Activated CD4-positive, alpha-beta T cell treated with anti-CD3 and anti-CD28 coated beads, Interleukin-2, amount 50 U/mL, for 1 hour (primary cell): Measurements from ENCODE around the gene SLC25A52.
"Not testable (repeated sequence)": the region's sequence is repeated elsewhere in the genome, so short reads cannot be mapped to it uniquely, and the experiment has no call there.

ENCODE experiments used
- DNase-seq: peaks from one replicate; pipeline ENCODE4 v3.0.0-alpha.2; 2020

SLC25A52 gene

GRCh38 chr18:31739651-31740050, 21.0 kb downstream of the SLC25A52 start:
- no peak for DNase-seq

- no peak for DNase-seq
These were observed 21.9 kb downstream of the SLC25A52 start for GRCh38 chr18:31738460-31739407.

DNA sequence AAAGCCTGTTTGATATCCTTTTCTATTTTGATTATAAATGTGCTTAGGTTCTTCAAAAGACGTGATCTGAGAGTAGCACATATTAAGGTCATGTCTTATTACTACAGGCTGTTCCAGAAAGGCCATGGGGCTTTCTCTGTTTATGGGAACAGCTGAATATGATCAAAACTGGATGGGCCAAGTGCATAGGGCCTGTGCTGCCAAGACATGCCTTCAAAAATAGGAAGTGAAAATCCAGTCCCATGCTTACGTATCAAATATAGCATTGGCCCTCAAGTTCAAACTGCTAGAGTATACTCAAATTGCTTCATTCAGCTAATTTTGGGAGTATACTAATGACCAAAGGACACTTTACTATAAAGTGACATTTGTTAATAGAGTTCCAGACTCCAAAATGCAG, 24.1 kb downstream of the SLC25A52 start:
- DNase-seq, result no peak

DNA sequence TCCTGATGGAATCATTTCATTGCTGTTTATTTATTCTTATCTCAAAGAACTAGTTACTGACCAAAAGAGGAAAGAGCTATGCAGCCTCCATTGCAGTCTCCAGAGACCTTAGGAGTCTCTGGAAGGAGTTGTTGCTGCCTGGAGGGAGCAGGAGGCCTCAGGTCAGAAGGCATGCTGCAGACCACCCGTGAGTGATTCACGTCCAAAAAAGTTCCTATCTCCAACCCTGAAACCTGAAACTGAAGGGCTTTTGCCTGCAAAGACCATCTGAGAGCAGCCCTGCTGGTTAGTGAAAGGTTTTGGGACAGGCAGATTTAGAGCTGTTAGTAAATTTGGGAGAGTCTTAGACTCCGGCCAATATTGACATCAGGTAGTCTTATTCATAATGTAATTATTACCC, 29.1 kb downstream of the SLC25A52 start:
- no peak for DNase-seq

GRCh38 chr18:31729196-31729595, 31.5 kb downstream of the SLC25A52 start:
- DNase-seq, result not testable (repeated sequence)

DNA sequence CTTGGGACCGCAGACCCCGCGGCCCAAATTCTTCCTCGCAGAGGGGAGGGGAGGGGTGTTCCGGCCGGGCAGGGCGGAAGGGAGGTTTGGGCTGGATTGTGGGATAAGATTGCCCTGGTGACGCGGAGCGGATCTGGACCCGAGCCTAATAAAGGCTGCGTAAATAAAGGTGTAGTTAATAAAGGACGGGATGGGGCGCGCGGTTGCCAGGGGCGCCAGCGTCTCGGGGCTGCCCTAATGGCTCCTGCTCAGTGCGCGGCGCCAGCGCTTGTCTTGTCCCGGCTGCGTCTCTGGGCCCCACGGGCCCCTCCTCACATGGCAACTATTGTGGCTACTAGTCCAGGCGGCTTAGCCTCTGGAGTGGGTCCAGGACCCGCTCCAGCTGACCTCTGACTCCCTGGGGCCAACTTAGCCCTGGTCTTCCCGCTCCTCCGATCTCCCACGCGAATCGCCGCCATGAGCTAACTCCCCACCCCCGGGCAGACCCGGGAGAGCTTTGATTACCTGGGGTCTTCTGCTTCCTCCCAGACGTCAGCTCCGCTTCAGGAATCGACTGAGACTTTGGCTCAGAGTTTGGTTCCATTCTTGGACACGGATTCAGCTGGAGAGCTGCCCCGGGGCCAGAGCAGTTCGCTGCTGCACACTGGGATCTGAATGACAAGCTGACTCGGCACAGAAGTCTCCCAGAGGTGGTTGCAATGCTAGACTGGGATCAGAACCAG, 36.5 kb downstream of the SLC25A52 start:
- DNase-seq, result no peak

GRCh38 chr18:31723639-31723989, 37.1 kb downstream of the SLC25A52 start:
- DNase-seq, result no peak

GRCh38 chr18:31722369-31722957, 38.2 kb downstream of the SLC25A52 start:
- peak; percentile 59 for DNase-seq

DNA sequence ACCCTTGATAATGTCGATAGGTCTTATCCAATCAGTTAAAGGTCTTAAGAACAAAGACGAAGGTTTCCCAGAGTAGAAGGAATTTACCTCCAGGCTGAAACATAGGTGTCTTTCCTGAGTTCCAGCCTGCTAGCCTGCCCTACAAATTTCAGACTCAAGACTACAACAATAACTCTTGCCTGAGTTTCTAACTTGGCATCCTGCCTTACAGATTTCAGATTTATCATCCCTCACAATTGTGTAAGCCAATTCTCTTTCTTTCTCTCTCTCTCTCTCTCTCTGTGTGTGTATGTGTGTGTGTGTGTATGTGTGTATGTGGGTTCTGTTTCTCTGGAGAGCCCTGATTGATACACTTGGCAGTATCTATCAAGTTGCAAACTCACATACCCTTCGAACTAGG, 39.1 kb downstream of the SLC25A52 start:
- DNase-seq, result no peak

DNA sequence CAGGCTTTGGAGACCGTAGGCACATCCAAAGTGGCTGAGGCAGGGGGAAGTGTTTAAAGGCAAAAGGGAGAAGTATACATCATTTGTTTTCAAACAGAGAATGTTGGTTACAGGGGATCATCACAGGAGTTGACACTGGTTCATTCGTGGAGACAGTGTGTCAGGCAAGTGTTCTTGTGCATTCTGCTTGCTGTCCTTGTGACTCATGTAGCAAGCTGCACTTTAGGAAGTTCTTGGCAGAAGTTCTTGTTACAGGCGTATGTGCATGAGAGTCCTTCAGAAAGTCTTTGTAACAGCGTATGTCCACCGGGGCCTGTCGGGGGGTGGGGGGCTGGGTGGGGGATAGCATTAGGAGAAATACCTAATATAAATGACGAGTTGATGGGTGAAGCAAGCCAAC, 39.8 kb downstream of the SLC25A52 start:
- DNase-seq, result no peak

DNA sequence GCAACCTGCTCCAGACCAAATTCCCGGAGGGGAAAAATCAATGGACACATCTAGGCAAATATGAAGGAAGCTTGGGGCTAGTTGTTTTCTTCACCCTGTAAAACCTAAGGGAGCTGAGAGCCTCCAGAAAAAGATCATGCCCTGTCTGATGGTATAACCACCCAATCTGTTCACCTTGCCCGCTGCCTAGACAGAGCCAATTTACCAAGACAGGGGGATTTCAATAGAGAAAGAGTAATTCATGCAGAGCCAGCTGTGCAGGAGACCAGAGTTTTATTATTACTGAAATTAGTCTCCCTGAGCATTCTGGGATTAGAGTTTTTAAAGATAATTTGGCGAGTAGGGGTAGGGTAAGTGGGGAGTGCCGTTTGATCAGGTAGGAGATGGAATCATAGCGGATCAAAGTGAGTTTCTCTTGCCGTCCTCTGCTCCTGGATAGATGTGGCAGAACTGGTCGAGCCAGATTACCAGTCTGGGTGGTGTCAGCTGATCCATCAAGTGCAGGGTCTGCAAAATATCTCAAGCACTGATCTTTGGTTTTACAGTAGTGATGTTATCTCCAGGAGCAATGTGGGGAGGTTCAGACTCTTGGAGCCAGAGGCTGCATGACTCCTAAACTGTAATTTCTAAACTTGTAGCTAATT, 41.2 kb downstream of the SLC25A52 start:
- no peak for DNase-seq

DNA sequence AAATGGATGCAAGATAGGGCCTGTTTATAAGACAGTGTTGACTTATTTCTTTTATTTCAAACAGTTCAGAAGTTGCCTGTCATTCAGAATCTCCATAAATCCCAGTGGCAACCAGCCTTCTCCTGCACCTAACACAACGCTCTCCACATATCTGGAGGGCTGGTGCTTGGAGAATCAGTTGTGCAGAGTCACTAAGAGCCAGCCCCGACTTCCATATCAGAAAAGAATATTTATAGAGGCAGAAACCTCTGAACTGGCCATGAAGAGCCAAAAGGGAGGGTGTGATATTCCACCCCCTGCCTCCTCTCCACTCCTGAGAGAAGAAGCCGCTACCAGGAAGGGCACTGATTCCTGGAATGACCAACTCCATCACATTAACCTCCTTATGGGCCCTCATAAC, 42.3 kb downstream of the SLC25A52 start:
- no peak for DNase-seq

- DNase-seq, result no peak
These were observed 44.3 kb downstream of the SLC25A52 start for GRCh38 chr18:31716362-31716761.

GRCh38 chr18:31711365-31712172, 49.1 kb downstream of the SLC25A52 start:
- no peak for DNase-seq

GRCh38 chr18:31710826-31711225, 49.9 kb downstream of the SLC25A52 start:
- DNase-seq, result no peak
